GDM1 (cell line): ENCODE data around the gene TEX51.

Source experiments
- DNase-seq: peaks from one replicate; lab custom pipeline; 2025; lab: John Stamatoyannopoulos, UW

Gene TEX51

GRCh38 chr2:126879348-126880298 lies 19.1 kb upstream of the TEX51 start:
- DNase-seq, result no peak

GRCh38 chr2:126880324-126880723 lies 18.4 kb upstream of the TEX51 start:
- no peak for DNase-seq

GRCh38 chr2:126880817-126881216 lies 17.9 kb upstream of the TEX51 start:
- DNase-seq, result no peak

GRCh38 chr2:126881591-126881990 lies 17.1 kb upstream of the TEX51 start:
- DNase-seq, result no peak

- no peak for DNase-seq
Measured at GRCh38 chr2:126882181-126882580, 16.5 kb upstream of the TEX51 start.

- no peak for DNase-seq
Measured at GRCh38 chr2:126882736-126883665, 15.7 kb upstream of the TEX51 start.

GRCh38 chr2:126883666-126884040 lies 15.0 kb upstream of the TEX51 start:
- DNase-seq, result no peak

- no peak for DNase-seq
Measured at GRCh38 chr2:126884861-126885750, 13.6 kb upstream of the TEX51 start.

- no peak for DNase-seq
Measured at GRCh38 chr2:126885751-126886210, 12.9 kb upstream of the TEX51 start.

- DNase-seq, result no peak
Measured at GRCh38 chr2:126886211-126886915, 12.3 kb upstream of the TEX51 start.

GRCh38 chr2:126886916-126887280 lies 11.8 kb upstream of the TEX51 start:
- DNase-seq, result no peak

GRCh38 chr2:126887506-126887905 lies 11.2 kb upstream of the TEX51 start:
- DNase-seq, result no peak

GRCh38 chr2:126888046-126888445 lies 10.6 kb upstream of the TEX51 start:
- no peak for DNase-seq

GRCh38 chr2:126889071-126889470 lies 9.6 kb upstream of the TEX51 start:
- DNase-seq, result no peak

GRCh38 chr2:126889496-126890135 lies 9.1 kb upstream of the TEX51 start:
- DNase-seq, result no peak

GRCh38 chr2:126890136-126890510 lies 8.6 kb upstream of the TEX51 start:
- no peak for DNase-seq

- DNase-seq, result no peak
Measured at GRCh38 chr2:126890551-126891450, 7.9 kb upstream of the TEX51 start.

GRCh38 chr2:126891681-126892500 lies 6.8 kb upstream of the TEX51 start:
- no peak for DNase-seq

GRCh38 chr2:126893153-126893552 lies 5.5 kb upstream of the TEX51 start:
- no peak for DNase-seq
